ENCODE measurements around the gene APEH. TPM values are rescaled to one million over a fixed set of nuclear protein-coding genes. Genes with fewer than 3 reads are reported as not detected.

The APEH gene
- total and polyA plus RNA-seq, 9 of the 15 experiments (the other 6 are each of a cell fraction or from before 2014, with no cell fraction given) = 70.9 to 177 (median 117) TPM

- Histone ChIP-seq H3K4me1 (replicated peaks in 1 of 2; ENCODE audit: control insufficient read depth in 2 of 2, insufficient read depth in 2 of 2, low read length in 2 of 2) (peaks cover 2 to 41% of the 10 kb centered on the region in 2 experiments; a peak in 4 of 5 replicates), H4K20me1 (replicated peaks; ENCODE audit: control insufficient read depth, insufficient read depth, low read length) (0 out of 2 replicates have a peak, but pooled peaks cover 3% of the 10 kb centered on the region)
- intact Hi-C loops (cut with micrococcal nuclease) = loop anchor here (5.0 kb wide), 1 partner anchor 114 kb away; no protein-coding TSS in a partner anchor
- TF ChIP-seq NFYB (IDR thresholded peaks at IDR 0.05; ENCODE audit: extremely low read depth, insufficient read length) (peak; percentile 42), RAD51 (IDR thresholded peaks at IDR 0.05; ENCODE audit: borderline replicate concordance, low read depth) (peak; percentile 79), ATF6 (CRISPR knock-in tag; IDR thresholded peaks at IDR 0.05) (0 out of 2 replicates have a peak, but pooled peaks have one; percentile 2), ZNF282 (CRISPR knock-in tag; IDR thresholded peaks at IDR 0.05) (no peak), ZNF217 (CRISPR knock-in tag; IDR thresholded peaks at IDR 0.05) (no peak), ZBTB49 (CRISPR knock-in tag; IDR thresholded peaks at IDR 0.05; ENCODE audit: borderline replicate concordance) (no peak), MAX (CRISPR knock-in tag; IDR thresholded peaks at IDR 0.05) (peak; percentile 6; the same call in 1 of the 2 replicates), HCFC1 (IDR thresholded peaks at IDR 0.05; ENCODE audit: low read depth, low read length) (no peak), ZNF511 (CRISPR knock-in tag; IDR thresholded peaks at IDR 0.05) (0 out of 2 replicates have a peak, but pooled peaks have one; percentile 34), ZFP1 (CRISPR knock-in tag; IDR thresholded peaks at IDR 0.05) (no peak), ZNF561 (CRISPR knock-in tag; conservative IDR thresholded peaks at IDR 0.05) (no peak), E2F6 (IDR thresholded peaks at IDR 0.05; ENCODE audit: borderline replicate concordance in 1 of 2, extremely low read depth in 1 of 2, insufficient read depth in 1 of 2, insufficient read length in 1 of 2, low read depth in 1 of 2, low read length in 1 of 2, poor library complexity in 1 of 2, severe bottlenecking in 1 of 2) (peak in 1 of 2 experiments; percentile 18), TOE1 (IDR thresholded peaks at IDR 0.05; ENCODE audit: borderline replicate concordance) (peak; percentile 82), TOE1 (CRISPR knock-in tag; IDR thresholded peaks at IDR 0.05; ENCODE audit: borderline replicate concordance, low read depth) (no peak)
Observed at GRCh38 chr3:49723296-49723627, 49.1 kb downstream of the APEH start.

More at GRCh38 chr3:49723296-49723627, 49.1 kb downstream of the APEH start:
- peak overlapping the region; percentile 63 for H2AFZ ChIP-seq (ENCODE audit: low read depth, low read length)
- ATAC-seq = peak; percentile 14
- H3K4me2 ChIP-seq (ENCODE audit: insufficient read depth, low read length) = peak overlapping the region; percentile 93
- TSS peak; percentile 56 for BruUV-seq (replicated peaks)
- H3K9me3 ChIP-seq (replicated peaks; ENCODE audit: control insufficient read depth, insufficient read depth, low read depth, low read length) = no peaks in the 10 kb centered on the region
- peak; percentile 51 for FAIRE-seq
- ChIA-PET POLR2A (interaction anchor here (0.6 to 1.4 kb wide), 7 partner anchors 8 to 538 kb away, joined by 3 to 6 read pairs (median 3); no protein-coding TSS in a partner anchor), CTCF (ENCODE audit: low intra/inter-chr PET ratio) (no interaction called here)
- no peaks in the 10 kb centered on the region for H3K27me3 ChIP-seq (ENCODE audit: control insufficient read depth in 2 of 2, insufficient read depth in 2 of 2, low read length in 2 of 2)
- peak overlapping the region; percentile 90 for H3K27ac ChIP-seq (ENCODE audit: extremely low read depth, low read depth, low read length)
- peaks cover 12% of the 10 kb centered on the region for H3K79me2 ChIP-seq (ENCODE audit: control insufficient read depth, insufficient read depth, low read length)
- peak overlapping the region; percentile 99 for H3K4me3 ChIP-seq
- peaks cover 67% of the 10 kb centered on the region; the same call in 2 of the 3 replicates for H3K36me3 ChIP-seq (ENCODE audit: control insufficient read depth, insufficient read depth, low read length)
- 0% methylated on average over 16 of the region's 20 CpGs for WGBS (ENCODE audit: insufficient coverage, low coverage, missing lambda C conversion rate)
- H3K9me1 ChIP-seq (ENCODE audit: control insufficient read depth, insufficient read depth, low read length) = no peaks in the 10 kb centered on the region
- in situ Hi-C loops (cut with MboI) = no loop called here
- H3K9ac ChIP-seq (ENCODE audit: insufficient read depth in 1 of 2, low read depth in 2 of 2, low read length in 2 of 2) = peak overlapping the region; percentile 95 to 100
- DNase-seq (ENCODE audit: extremely low read depth in 1 of 4, low spot score in 3 of 4) = peak; percentile 38 to 63 (median 52)
